Sigmoid colon (tissue), 4 donors: ENCODE measurements around the gene MLN.

ENCODE experiments used
- EP300 ChIP-seq, 4 donors: sonication (generic); formaldehyde crosslinking; IDR thresholded peaks; one replicate each; pipeline ENCODE4 v1.6.1; 2017; ENCODE audit warnings: antibody characterized with exemption in 4 of 4
- POLR2AphosphoS5 ChIP-seq, 4 donors: sonication (generic); formaldehyde crosslinking; IDR thresholded peaks; one replicate each; pipeline ENCODE4 v1.6.1; 2017; ENCODE audit warnings: antibody characterized with exemption in 4 of 4
- TF ChIP-seq, protein P1 (sequence below), 4 experiments: fragments of 450-650 bp in 3 of 4; fragments of 200-600 bp in 1 of 4; IDR thresholded peaks; one replicate each; pipeline ENCODE4 v1.5.1; 2016 to 2019; ENCODE audit warnings: antibody characterized with exemption in 4 of 4, mild to moderate bottlenecking in 3 of 4, moderate library complexity in 2 of 4

DNA sequence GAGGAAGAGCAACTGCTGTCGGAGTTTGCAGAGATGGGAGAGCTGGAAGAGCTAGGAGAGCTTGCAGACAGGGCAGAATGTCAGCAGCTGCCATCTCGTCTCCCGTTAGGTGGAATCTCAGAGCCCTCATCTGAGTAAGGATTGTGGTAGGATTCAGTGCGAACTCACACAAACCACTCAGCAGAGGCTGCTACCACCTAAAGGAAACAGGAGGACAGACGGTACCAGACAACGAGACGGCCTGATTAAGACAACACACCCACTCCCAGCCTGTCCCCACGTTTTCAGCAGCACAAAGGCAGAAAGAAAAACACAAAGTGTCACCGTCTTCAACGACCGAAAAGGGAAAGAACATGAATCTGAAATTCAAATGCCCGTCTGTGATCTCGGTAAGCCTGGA lies 19.0 kb downstream of the MLN start:
- TF ChIP-seq, protein P1, sequence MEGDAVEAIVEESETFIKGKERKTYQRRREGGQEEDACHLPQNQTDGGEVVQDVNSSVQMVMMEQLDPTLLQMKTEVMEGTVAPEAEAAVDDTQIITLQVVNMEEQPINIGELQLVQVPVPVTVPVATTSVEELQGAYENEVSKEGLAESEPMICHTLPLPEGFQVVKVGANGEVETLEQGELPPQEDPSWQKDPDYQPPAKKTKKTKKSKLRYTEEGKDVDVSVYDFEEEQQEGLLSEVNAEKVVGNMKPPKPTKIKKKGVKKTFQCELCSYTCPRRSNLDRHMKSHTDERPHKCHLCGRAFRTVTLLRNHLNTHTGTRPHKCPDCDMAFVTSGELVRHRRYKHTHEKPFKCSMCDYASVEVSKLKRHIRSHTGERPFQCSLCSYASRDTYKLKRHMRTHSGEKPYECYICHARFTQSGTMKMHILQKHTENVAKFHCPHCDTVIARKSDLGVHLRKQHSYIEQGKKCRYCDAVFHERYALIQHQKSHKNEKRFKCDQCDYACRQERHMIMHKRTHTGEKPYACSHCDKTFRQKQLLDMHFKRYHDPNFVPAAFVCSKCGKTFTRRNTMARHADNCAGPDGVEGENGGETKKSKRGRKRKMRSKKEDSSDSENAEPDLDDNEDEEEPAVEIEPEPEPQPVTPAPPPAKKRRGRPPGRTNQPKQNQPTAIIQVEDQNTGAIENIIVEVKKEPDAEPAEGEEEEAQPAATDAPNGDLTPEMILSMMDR (IDR thresholded peaks at IDR 0.05), result no peak
- no peak for TF ChIP-seq POLR2AphosphoS5 (IDR thresholded peaks at IDR 0.05)
- TF ChIP-seq EP300 (IDR thresholded peaks at IDR 0.05), result no peak
